DOHH2 (cell line): ENCODE results near the gene EFCAB5.

ENCODE experiments used
- H3F3A ChIP-seq: fragments of 200-600 bp; sonication (generic), shearing (Covaris generic); 2 replicates; pipeline ENCODE4 v1.6.0; 2016; ENCODE audit warnings: antibody characterized with exemption, mild to moderate bottlenecking; ENCODE audit not compliant: control insufficient read depth, insufficient read depth
- H3K27ac ChIP-seq: fragments of 200-600 bp; sonication (generic); 2 replicates; pipeline ENCODE4 v1.5.1; 2014; ENCODE audit warnings: low read depth, mild to moderate bottlenecking, low read length, moderate library complexity
- H3K27me3 ChIP-seq: fragments of 200-600 bp; sonication (generic); 2 replicates; pipeline ENCODE4 v1.6.1; 2014; ENCODE audit warnings: mild to moderate bottlenecking, low read length, mixed read lengths; ENCODE audit not compliant: control insufficient read depth
- H3K36me3 ChIP-seq: fragments of 200-600 bp; sonication (generic); 2 replicates; pipeline ENCODE4 v1.6.1; 2014; ENCODE audit warnings: mild to moderate bottlenecking, low read length, moderate library complexity, mixed read lengths; ENCODE audit not compliant: control insufficient read depth
- H3K4me1 ChIP-seq: fragments of 200-600 bp; sonication (generic); 2 replicates; pipeline ENCODE4 v1.6.1; 2014; ENCODE audit warnings: mild to moderate bottlenecking, low read length, mixed read lengths; ENCODE audit not compliant: control insufficient read depth
- H3K4me2 ChIP-seq: fragments of 200-600 bp; sonication (generic); 2 replicates; pipeline ENCODE4 v1.6.0; 2014; ENCODE audit warnings: mild to moderate bottlenecking, low read length, moderate library complexity
- H3K4me3 ChIP-seq: fragments of 200-600 bp; sonication (generic); 2 replicates; pipeline ENCODE4 v1.5.1; 2014; ENCODE audit warnings: mild to moderate bottlenecking, low read length, mixed read lengths
- H3K79me2 ChIP-seq: fragments of 200-600 bp; sonication (generic); 2 replicates; pipeline ENCODE4 v1.6.1; 2014; ENCODE audit warnings: mild to moderate bottlenecking, low read length, mixed read lengths; ENCODE audit not compliant: control insufficient read depth
- H3K9me2 ChIP-seq: fragments of 200-600 bp; sonication (generic); replicated peaks from 2 replicates; pipeline ENCODE4 v1.6.1; 2014; ENCODE audit warnings: mild to moderate bottlenecking, low read length, mixed read lengths; ENCODE audit not compliant: control insufficient read depth
- H3K9me3 ChIP-seq: fragments of 200-600 bp; sonication (generic); 2 replicates; pipeline ENCODE4 v1.6.1; 2014; ENCODE audit warnings: antibody characterized with exemption, low read length, mixed read lengths; ENCODE audit not compliant: control insufficient read depth, insufficient read depth
- H4K20me1 ChIP-seq: fragments of 200-600 bp; sonication (generic); 2 replicates; pipeline ENCODE4 v1.6.0; 2014; ENCODE audit warnings: low read depth, mild to moderate bottlenecking, antibody characterized with exemption, low read length, moderate library complexity; ENCODE audit not compliant: control insufficient read depth, insufficient read depth
- EZH2phosphoT487 ChIP-seq: fragments of 200-600 bp; sonication (generic); IDR thresholded peaks from 2 replicates; pipeline ENCODE4 v1.6.1; 2017; ENCODE audit warnings: borderline replicate concordance, mild to moderate bottlenecking, antibody characterized with exemption, low read length, moderate library complexity, mixed read lengths
- TF ChIP-seq, protein P1 (sequence below): fragments of 200-600 bp; sonication (generic); IDR thresholded peaks from one replicate; pipeline ENCODE4 v1.5.1; 2014; ENCODE audit warnings: antibody characterized with exemption, mild to moderate bottlenecking, low read depth, low read length; ENCODE audit not compliant: poor library complexity, severe bottlenecking

The EFCAB5 gene

DNA sequence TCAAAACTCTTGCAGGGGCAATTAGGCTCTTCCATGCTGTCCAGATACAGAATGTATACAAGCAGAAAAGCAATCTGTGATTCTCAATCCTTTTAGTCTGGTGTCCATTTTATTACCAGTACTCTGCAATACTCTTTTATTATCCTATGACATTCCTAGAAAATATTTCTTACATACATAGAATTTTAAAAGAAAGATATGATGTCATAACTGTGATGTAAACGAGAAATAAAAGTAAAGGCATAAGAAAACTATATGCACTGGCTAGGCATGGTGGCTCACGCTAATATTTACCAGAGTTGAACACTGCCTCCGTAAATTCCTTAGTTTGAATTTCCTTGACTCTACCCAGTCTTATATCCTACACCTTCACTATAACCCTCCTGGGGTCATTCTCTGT is 55.0 kb downstream of the EFCAB5 start:
- Histone ChIP-seq H3K27ac (no peak overlapping the region), H3K4me1 (no peaks in the 10 kb centered on the region), H3K79me2 (no peaks in the 10 kb centered on the region), H3K4me3 (no peak overlapping the region), H3K27me3 (no peaks in the 10 kb centered on the region; the same call in 1 of the 2 replicates), H4K20me1 (no peaks in the 10 kb centered on the region), H3K36me3 (no peaks in the 10 kb centered on the region), H3F3A (no peaks in the 10 kb centered on the region), H3K9me3 (no peaks in the 10 kb centered on the region; the same call in 1 of the 2 replicates), H3K9me2 (no peaks in the 10 kb centered on the region), H3K4me2 (no peak overlapping the region)
- TF ChIP-seq, protein P1, sequence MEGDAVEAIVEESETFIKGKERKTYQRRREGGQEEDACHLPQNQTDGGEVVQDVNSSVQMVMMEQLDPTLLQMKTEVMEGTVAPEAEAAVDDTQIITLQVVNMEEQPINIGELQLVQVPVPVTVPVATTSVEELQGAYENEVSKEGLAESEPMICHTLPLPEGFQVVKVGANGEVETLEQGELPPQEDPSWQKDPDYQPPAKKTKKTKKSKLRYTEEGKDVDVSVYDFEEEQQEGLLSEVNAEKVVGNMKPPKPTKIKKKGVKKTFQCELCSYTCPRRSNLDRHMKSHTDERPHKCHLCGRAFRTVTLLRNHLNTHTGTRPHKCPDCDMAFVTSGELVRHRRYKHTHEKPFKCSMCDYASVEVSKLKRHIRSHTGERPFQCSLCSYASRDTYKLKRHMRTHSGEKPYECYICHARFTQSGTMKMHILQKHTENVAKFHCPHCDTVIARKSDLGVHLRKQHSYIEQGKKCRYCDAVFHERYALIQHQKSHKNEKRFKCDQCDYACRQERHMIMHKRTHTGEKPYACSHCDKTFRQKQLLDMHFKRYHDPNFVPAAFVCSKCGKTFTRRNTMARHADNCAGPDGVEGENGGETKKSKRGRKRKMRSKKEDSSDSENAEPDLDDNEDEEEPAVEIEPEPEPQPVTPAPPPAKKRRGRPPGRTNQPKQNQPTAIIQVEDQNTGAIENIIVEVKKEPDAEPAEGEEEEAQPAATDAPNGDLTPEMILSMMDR: no peak
- no peak for TF ChIP-seq EZH2phosphoT487

GRCh38 chr17:30000001-30000754 is 58.7 kb downstream of the EFCAB5 start:
- no peak for TF ChIP-seq EZH2phosphoT487
- TF ChIP-seq, protein P1: peak; percentile 52
- Histone ChIP-seq H4K20me1 (no peaks in the 10 kb centered on the region), H3K4me3 (no peak overlapping the region), H3K9me2 (no peaks in the 10 kb centered on the region), H3K79me2 (no peaks in the 10 kb centered on the region), H3K4me1 (no peaks in the 10 kb centered on the region), H3K36me3 (no peaks in the 10 kb centered on the region), H3K27me3 (no peaks in the 10 kb centered on the region), H3F3A (no peaks in the 10 kb centered on the region), H3K9me3 (no peaks in the 10 kb centered on the region), H3K27ac (no peak overlapping the region), H3K4me2 (no peak overlapping the region)

DNA sequence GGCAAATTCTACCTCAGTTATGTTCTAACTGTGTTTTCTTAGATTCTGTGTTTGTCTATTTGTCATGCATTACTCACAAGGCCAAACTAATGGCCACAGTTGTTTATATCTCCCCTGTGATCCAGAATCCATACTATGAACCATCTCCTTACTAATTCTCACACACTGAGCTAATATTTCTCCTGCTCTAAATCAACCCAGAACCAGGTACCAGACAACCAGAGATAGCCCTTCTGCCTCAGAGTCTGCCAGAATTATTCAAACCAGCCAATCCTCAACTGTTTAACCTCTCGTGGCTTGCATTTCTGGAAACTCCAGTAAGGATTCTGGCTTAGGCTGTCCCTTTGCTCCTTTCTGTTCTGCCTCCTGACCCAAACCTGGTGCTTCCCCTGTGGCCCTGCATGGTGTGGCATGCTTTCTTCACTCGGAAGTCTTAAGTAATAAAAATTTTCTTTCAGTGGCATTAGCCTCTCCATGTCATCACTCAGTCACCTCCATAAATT is 59.4 kb downstream of the EFCAB5 start:
- H3K4me1 ChIP-seq: no peaks in the 10 kb centered on the region
- no peaks in the 10 kb centered on the region for H3K9me2 ChIP-seq
- no peak overlapping the region for H3K4me3 ChIP-seq
- no peaks in the 10 kb centered on the region for H3K9me3 ChIP-seq
- H3F3A ChIP-seq: no peaks in the 10 kb centered on the region
- no peak overlapping the region for H3K27ac ChIP-seq
- no peaks in the 10 kb centered on the region for H4K20me1 ChIP-seq
- TF ChIP-seq EZH2phosphoT487: no peak
- TF ChIP-seq, protein P1: no peak
- H3K36me3 ChIP-seq: no peaks in the 10 kb centered on the region
- no peaks in the 10 kb centered on the region for H3K79me2 ChIP-seq
- no peak overlapping the region for H3K4me2 ChIP-seq
- no peaks in the 10 kb centered on the region for H3K27me3 ChIP-seq
